Neuronal stem cell (in vitro differentiated cells): ENCODE data around the gene NOXRED1.

Source experiments
- DNase-seq: peaks from one replicate; pipeline ENCODE4 v3.0.0-alpha.2; 2013; ENCODE audit warnings: low spot score
- H2AFZ ChIP-seq: one replicate; pipeline ENCODE4 v1.6.1; 2013; ENCODE audit warnings: mild to moderate bottlenecking, low read length, inconsistent platforms
- H2AK5ac ChIP-seq: 2 replicates; pipeline ENCODE4 v1.6.1; 2013; ENCODE audit warnings: low read depth, mild to moderate bottlenecking, inconsistent platforms, low read length, moderate library complexity, mixed read lengths
- H2BK120ac ChIP-seq: 2 replicates; pipeline ENCODE4 v1.6.1; 2013; ENCODE audit warnings: low read depth, mild to moderate bottlenecking, inconsistent platforms, low read length, moderate library complexity, mixed read lengths
- H2BK12ac ChIP-seq: one replicate; pipeline ENCODE4 v1.6.1; 2013; ENCODE audit warnings: low read length, inconsistent platforms
- H2BK15ac ChIP-seq: 2 replicates; pipeline ENCODE4 v1.6.1; 2013; ENCODE audit warnings: mild to moderate bottlenecking, low read length, inconsistent platforms, mixed read lengths
- H2BK5ac ChIP-seq: one replicate; pipeline ENCODE4 v1.6.1; 2013; ENCODE audit warnings: inconsistent platforms, mild to moderate bottlenecking, low read length, moderate library complexity
- H3K14ac ChIP-seq: one replicate; pipeline ENCODE4 v1.6.1; 2013; ENCODE audit warnings: low read length, inconsistent platforms
- H3K18ac ChIP-seq: 2 replicates; pipeline ENCODE4 v1.6.1; 2013; ENCODE audit warnings: low read length, inconsistent platforms
- H3K23ac ChIP-seq: 2 replicates; pipeline ENCODE4 v1.6.1; 2013; ENCODE audit warnings: low read depth, mild to moderate bottlenecking, mixed read lengths, low read length, inconsistent platforms; ENCODE audit not compliant: poor library complexity
- H3K27ac ChIP-seq: replicated peaks from 3 replicates; pipeline ENCODE4 v1.5.1; 2013; ENCODE audit warnings: low read length, inconsistent platforms
- H3K27me3 ChIP-seq, 3 experiments: 2 replicates each; pipeline ENCODE4 v1.6.1; 2013; ENCODE audit warnings: low read length in 3 of 3, mild to moderate bottlenecking in 2 of 3, inconsistent platforms in 1 of 3, low read depth in 1 of 3, mixed read lengths in 1 of 3, moderate library complexity in 1 of 3; ENCODE audit not compliant: control insufficient read depth in 3 of 3, insufficient read depth in 3 of 3
- H3K36me3 ChIP-seq, 2 donors: replicated peaks in 1 of 2; 2 replicates each; pipeline ENCODE4 v1.6.1; 2013; ENCODE audit warnings: low read length in 2 of 2; ENCODE audit not compliant: control insufficient read depth in 2 of 2, insufficient read depth in 2 of 2
- H3K4ac ChIP-seq: 2 replicates; pipeline ENCODE4 v1.6.1; 2013; ENCODE audit warnings: inconsistent platforms, mild to moderate bottlenecking, low read length, moderate library complexity
- H3K4me1 ChIP-seq, 2 donors: 1 replicate in 1 of 2; 2 replicates in 1 of 2; pipeline ENCODE4 v1.6.1; 2013; ENCODE audit warnings: low read length in 2 of 2, low read depth in 1 of 2; ENCODE audit not compliant: control insufficient read depth in 2 of 2, insufficient read depth in 1 of 2
- H3K4me2 ChIP-seq: one replicate; pipeline ENCODE4 v1.6.1; 2013; ENCODE audit warnings: mild to moderate bottlenecking, low read length, inconsistent platforms; ENCODE audit not compliant: insufficient read depth, poor library complexity, severe bottlenecking
- H3K4me3 ChIP-seq, 2 donors: 2 replicates each; pipeline ENCODE4 v1.5.1; 2013; ENCODE audit warnings: low read length in 2 of 2, mild to moderate bottlenecking in 2 of 2, inconsistent platforms in 1 of 2, moderate library complexity in 1 of 2
- H3K79me1 ChIP-seq: one replicate; pipeline ENCODE4 v1.6.1; 2013; ENCODE audit warnings: low read depth, mild to moderate bottlenecking, inconsistent platforms, low read length, moderate library complexity
- H3K9ac ChIP-seq: one replicate; pipeline ENCODE4 v1.6.1; 2013; ENCODE audit warnings: mild to moderate bottlenecking, low read depth, low read length, inconsistent platforms; ENCODE audit not compliant: poor library complexity
- H3K9me3 ChIP-seq, 2 donors: replicated peaks in 1 of 2; 2 replicates each; pipeline versions ENCODE3 to v1.6.1; 2013; ENCODE audit warnings: low read length in 2 of 2, mild to moderate bottlenecking in 2 of 2, inconsistent platforms in 1 of 2, low read depth in 1 of 2, mixed read lengths in 1 of 2, moderate library complexity in 1 of 2; ENCODE audit not compliant: control insufficient read depth in 2 of 2, insufficient read depth in 1 of 2
- H4K8ac ChIP-seq: one replicate; pipeline ENCODE4 v1.6.1; 2013; ENCODE audit warnings: low read depth, mild to moderate bottlenecking, inconsistent platforms, low read length, moderate library complexity
- H4K91ac ChIP-seq: one replicate; pipeline ENCODE4 v1.6.1; 2013; ENCODE audit warnings: low read length, low read depth, mild to moderate bottlenecking, inconsistent platforms; ENCODE audit not compliant: poor library complexity
- WGBS, 2 donors: extraction: QIAGEN DNeasy Blood & Tissue Kit; methylation state at CpG; one replicate each; pipeline ENCODE4 v1.1.7; 2013; ENCODE audit warnings: missing lambda C conversion rate in 2 of 2, mixed read lengths in 1 of 2; ENCODE audit not compliant: insufficient read length in 2 of 2, insufficient replicate concordance in 1 of 2; ENCODE audit errors: extremely low coverage in 2 of 2; 5-methylcytosine and 5-hydroxymethylcytosine counted together

Gene NOXRED1

DNA sequence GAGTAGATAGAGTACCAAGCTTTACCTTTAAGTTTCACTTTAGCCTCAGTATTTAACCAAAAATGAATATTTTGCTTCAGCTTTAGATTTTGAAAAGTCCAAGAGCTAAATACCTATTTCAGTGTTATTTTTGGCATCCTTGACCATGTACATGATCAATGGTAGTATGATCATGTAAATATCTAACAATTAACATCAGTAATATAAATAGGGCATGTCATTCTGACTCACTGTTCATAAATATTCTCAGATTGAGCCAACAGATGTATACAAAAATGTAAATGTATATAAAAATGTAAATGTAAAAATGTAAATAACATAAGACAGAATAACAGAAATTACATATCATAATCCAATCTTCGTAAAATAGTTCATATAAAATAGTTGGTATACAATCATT, 15.3 kb upstream of the NOXRED1 start:
- Histone ChIP-seq H2BK12ac (no peak overlapping the region), H4K8ac (no peak overlapping the region), H3K14ac (no peak overlapping the region), H4K91ac (no peak overlapping the region), H3K18ac (no peak overlapping the region), H3K27me3 (no peaks in the 10 kb centered on the region), H3K9ac (no peak overlapping the region), H3K9me3 (no peaks in the 10 kb centered on the region), H3K4ac (no peak overlapping the region), H3K4me1 (no peaks in the 10 kb centered on the region), H3K27ac (no peak overlapping the region), H2BK15ac (no peak overlapping the region), H2AK5ac (no peak overlapping the region), H3K4me3 (no peak overlapping the region), H3K4me2 (no peak overlapping the region), H2AFZ (no peak overlapping the region), H3K79me1 (no peaks in the 10 kb centered on the region), H2BK5ac (no peak overlapping the region), H2BK120ac (no peak overlapping the region), H3K36me3 (peaks cover 8 to 87% of the 10 kb centered on the region in 2 donors), H3K23ac (no peak overlapping the region)
- DNase-seq: no peak
- no CpG with 5 or more reads among the region's 1 CpG for WGBS, 2 donors

DNA sequence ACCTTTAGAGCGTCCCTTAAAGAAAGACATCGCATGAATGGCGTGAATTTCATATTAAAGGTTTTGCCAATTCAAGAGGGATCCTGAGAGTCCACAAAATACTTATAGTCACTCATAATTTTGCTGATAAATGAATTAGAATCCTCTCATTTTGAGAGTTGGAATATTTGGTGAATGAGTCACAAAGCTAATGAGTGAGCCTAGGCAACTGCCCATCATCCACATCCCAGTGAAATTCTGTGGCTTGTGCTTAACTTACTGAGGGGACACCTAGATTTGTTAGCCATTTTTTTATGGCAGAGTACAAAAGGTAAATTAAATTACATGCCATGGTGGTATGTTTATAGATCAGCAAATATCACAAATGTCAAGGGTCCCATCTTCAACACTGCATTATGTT, 12.7 kb upstream of the NOXRED1 start:
- Histone ChIP-seq H3K4me2 (no peak overlapping the region), H3K9ac (no peak overlapping the region), H3K27ac (no peak overlapping the region), H4K8ac (no peak overlapping the region), H2BK12ac (no peak overlapping the region), H3K23ac (no peak overlapping the region), H2BK15ac (no peak overlapping the region), H3K4me1 (no peaks in the 10 kb centered on the region), H2BK120ac (no peak overlapping the region), H4K91ac (no peak overlapping the region), H2AK5ac (no peak overlapping the region), H3K79me1 (no peaks in the 10 kb centered on the region), H3K36me3 (peaks cover 2 to 87% of the 10 kb centered on the region in 2 donors), H3K14ac (no peak overlapping the region), H3K4me3 (no peak overlapping the region), H3K18ac (no peak overlapping the region), H3K4ac (no peak overlapping the region), H2BK5ac (no peak overlapping the region), H3K9me3 (no peaks in the 10 kb centered on the region), H2AFZ (no peak overlapping the region), H3K27me3 (no peaks in the 10 kb centered on the region)
- no peak for DNase-seq
- no CpG with 5 or more reads among the region's 3 CpGs for WGBS, 2 donors

DNA sequence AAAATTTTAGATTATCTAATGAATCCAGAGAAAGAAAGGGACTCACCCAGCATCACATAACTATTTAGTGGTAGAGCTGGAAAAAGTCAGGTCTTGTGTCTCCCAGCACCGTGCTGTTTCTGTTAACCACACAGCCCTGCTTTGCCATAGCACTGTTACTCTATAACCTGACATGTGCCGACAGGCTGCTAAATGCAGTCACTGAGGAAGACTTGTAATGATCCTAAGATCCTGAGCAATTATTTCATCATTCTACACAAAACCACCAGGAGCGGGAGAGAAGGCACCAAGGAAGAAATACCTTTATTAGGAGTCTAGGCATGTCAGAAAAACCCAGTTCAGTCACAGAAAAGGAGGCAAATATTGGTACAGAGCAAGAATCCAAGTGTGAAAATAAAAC, 3.1 kb upstream of the NOXRED1 start:
- Histone ChIP-seq H2AK5ac (no peak overlapping the region), H3K4me2 (no peak overlapping the region), H3K27me3 (no peaks in the 10 kb centered on the region), H3K14ac (no peak overlapping the region), H3K18ac (no peak overlapping the region), H3K4me3 (no peak overlapping the region), H3K27ac (no peak overlapping the region), H2BK120ac (no peak overlapping the region), H2BK12ac (no peak overlapping the region), H3K79me1 (no peaks in the 10 kb centered on the region), H3K36me3 (peaks cover 20 to 88% of the 10 kb centered on the region in 2 donors), H2BK15ac (no peak overlapping the region), H3K9me3 (no peaks in the 10 kb centered on the region), H4K91ac (no peak overlapping the region), H3K4me1 (no peaks in the 10 kb centered on the region), H2AFZ (no peak overlapping the region), H2BK5ac (no peak overlapping the region), H3K23ac (no peak overlapping the region), H3K4ac (no peak overlapping the region), H3K9ac (no peak overlapping the region), H4K8ac (no peak overlapping the region)
- DNase-seq: no peak
- no CpG with 5 or more reads among the region's 3 CpGs for WGBS, 2 donors

DNA sequence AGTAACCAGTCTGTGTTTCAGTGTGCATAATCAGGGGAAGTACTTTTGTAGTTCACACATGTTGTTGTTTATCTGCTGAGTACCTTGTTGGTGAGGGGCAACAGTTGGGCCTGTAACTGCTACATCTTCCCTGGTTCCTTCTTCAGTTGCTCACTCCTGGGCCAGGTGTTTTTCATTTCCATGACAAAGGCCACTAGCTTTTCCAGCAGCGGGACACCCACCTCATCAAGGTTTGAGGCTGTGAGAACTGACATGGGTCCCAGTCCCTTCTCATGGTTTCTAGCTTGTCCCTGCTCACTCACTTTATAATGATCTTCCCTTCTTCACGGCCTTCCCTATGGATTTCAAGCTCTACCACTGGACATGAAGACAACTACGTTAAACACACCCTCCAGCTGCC, 1.5 kb upstream of the NOXRED1 start:
- no peak overlapping the region for H2BK120ac ChIP-seq
- no peaks in the 10 kb centered on the region for H3K4me1 ChIP-seq
- no peak overlapping the region for H2AK5ac ChIP-seq
- H3K9ac ChIP-seq: no peak overlapping the region
- H3K27ac ChIP-seq: no peak overlapping the region
- no peak overlapping the region for H3K18ac ChIP-seq
- no peak overlapping the region for H2AFZ ChIP-seq
- H3K79me1 ChIP-seq: no peaks in the 10 kb centered on the region
- DNase-seq: no peak
- peaks cover 20 to 75% of the 10 kb centered on the region in 2 donors for H3K36me3 ChIP-seq
- H3K9me3 ChIP-seq: peaks cover 0 to 3% of the 10 kb centered on the region in 2 donors
- no peak overlapping the region for H3K4ac ChIP-seq
- H2BK15ac ChIP-seq: no peak overlapping the region
- H3K23ac ChIP-seq: no peak overlapping the region
- H4K91ac ChIP-seq: no peak overlapping the region
- H3K4me2 ChIP-seq: no peak overlapping the region
- H2BK5ac ChIP-seq: no peak overlapping the region
- no peak overlapping the region for H3K4me3 ChIP-seq
- no peak overlapping the region for H4K8ac ChIP-seq
- H3K27me3 ChIP-seq: no peaks in the 10 kb centered on the region
- H2BK12ac ChIP-seq: no peak overlapping the region
- no CpG with 5 or more reads among the region's 3 CpGs for WGBS, 2 donors
- H3K14ac ChIP-seq: no peak overlapping the region
